NCI-H1092 (cell line): Measurements from ENCODE around the gene PRX.
"Not testable (repeated sequence)": the region's sequence is repeated elsewhere in the genome, so short reads cannot be mapped to it uniquely, and the experiment has no call there.

Experiments
- DNase-seq: peaks from one replicate; lab custom pipeline; 2025; lab: John Stamatoyannopoulos, UW

The PRX gene

GRCh38 chr19:40413291-40413845 is at the start of gene PRX:
Gene PRX (minus strand): TSS chr19:40413378. CDS start chr19:40407932, 5,446 bp downstream.
- no peak for DNase-seq

- DNase-seq = no peak
Measured at GRCh38 chr19:40461669-40462221, 48.6 kb upstream of the PRX start.

GRCh38 chr19:40460185-40460584 is 47.0 kb upstream of the PRX start:
- no peak for DNase-seq

GRCh38 chr19:40458597-40458974 is 45.4 kb upstream of the PRX start:
- DNase-seq = no peak

- DNase-seq = no peak
Measured at GRCh38 chr19:40457953-40458596, 44.9 kb upstream of the PRX start.

GRCh38 chr19:40457048-40457447 is 43.9 kb upstream of the PRX start:
- DNase-seq = no peak

- not testable (repeated sequence) for DNase-seq
Measured at GRCh38 chr19:40453943-40454342, 40.8 kb upstream of the PRX start.

GRCh38 chr19:40453151-40453735 is 40.1 kb upstream of the PRX start:
- no peak for DNase-seq

- no peak for DNase-seq
Measured at GRCh38 chr19:40452016-40452415, 38.8 kb upstream of the PRX start.

GRCh38 chr19:40450664-40451063 is 37.5 kb upstream of the PRX start:
- DNase-seq = no peak

GRCh38 chr19:40449506-40449905 is 36.3 kb upstream of the PRX start:
- DNase-seq = no peak

GRCh38 chr19:40446263-40446784 is 33.1 kb upstream of the PRX start:
- DNase-seq = no peak

GRCh38 chr19:40445780-40446262 is 32.6 kb upstream of the PRX start:
- no peak for DNase-seq

- no peak for DNase-seq
Measured at GRCh38 chr19:40444825-40445312, 31.7 kb upstream of the PRX start.

- DNase-seq = peak; percentile 89
Measured at GRCh38 chr19:40444000-40444824, 31.0 kb upstream of the PRX start, which contains the start of gene SERTAD3. Gene SERTAD3 (minus strand): TSS chr19:40444335. CDS start chr19:40442080, 2,255 bp downstream.

- DNase-seq = peak; percentile 94
Measured at GRCh38 chr19:40443131-40443999, 30.2 kb upstream of the PRX start.

- DNase-seq = no peak
Measured at GRCh38 chr19:40442328-40443130, 29.4 kb upstream of the PRX start.

GRCh38 chr19:40441719-40442253 is 28.6 kb upstream of the PRX start:
- DNase-seq = no peak

GRCh38 chr19:40438284-40438683 is 25.1 kb upstream of the PRX start:
- no peak for DNase-seq
